Vagina (tissue), 2 donors: Measurements from ENCODE around the gene ANKRD2.

Experiments used
- POLR2A ChIP-seq, 2 donors: fragments of 450-650 bp; IDR thresholded peaks; one replicate each; pipeline ENCODE4 v1.6.1; 2017; ENCODE audit warnings: antibody characterized with exemption in 2 of 2, mild to moderate bottlenecking in 2 of 2, moderate library complexity in 2 of 2
- TF ChIP-seq, protein P1 (sequence below), 3 experiments: fragments of 450-650 bp in 2 of 3; fragments of 200-600 bp in 1 of 3; sonication (generic) in 1 of 3; IDR thresholded peaks; one replicate each; pipeline ENCODE4 v1.5.1; 2017 to 2019; ENCODE audit warnings: antibody characterized with exemption in 3 of 3, mild to moderate bottlenecking in 2 of 3, moderate library complexity in 2 of 3

DNA sequence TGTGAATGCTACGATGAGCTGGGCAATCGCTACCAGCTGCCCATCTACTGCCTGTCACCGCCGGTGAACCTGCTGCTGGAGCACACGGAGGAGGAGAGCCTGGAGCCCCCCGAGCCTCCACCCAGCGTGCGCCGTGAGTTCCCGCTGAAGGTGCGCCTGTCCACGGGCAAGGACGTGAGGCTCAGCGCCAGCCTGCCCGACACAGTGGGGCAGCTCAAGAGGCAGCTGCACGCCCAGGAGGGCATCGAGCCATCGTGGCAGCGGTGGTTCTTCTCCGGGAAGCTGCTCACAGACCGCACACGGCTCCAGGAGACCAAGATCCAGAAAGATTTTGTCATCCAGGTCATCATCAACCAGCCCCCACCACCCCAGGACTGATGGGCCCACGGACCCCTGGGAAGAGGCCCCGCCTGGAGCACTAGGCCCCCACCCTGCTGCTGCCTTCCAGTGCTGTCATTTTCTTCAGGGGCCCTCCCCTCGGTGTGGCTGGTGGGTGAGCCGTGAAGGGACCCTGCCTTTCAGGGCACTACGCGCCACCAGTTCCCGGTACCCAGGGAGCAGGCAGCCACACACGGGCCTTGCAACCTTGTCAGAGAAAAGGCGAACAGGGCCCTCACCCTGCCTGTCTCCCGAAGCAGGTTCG, 2.3 kb upstream of the ANKRD2 start:
- TF ChIP-seq, protein P1, sequence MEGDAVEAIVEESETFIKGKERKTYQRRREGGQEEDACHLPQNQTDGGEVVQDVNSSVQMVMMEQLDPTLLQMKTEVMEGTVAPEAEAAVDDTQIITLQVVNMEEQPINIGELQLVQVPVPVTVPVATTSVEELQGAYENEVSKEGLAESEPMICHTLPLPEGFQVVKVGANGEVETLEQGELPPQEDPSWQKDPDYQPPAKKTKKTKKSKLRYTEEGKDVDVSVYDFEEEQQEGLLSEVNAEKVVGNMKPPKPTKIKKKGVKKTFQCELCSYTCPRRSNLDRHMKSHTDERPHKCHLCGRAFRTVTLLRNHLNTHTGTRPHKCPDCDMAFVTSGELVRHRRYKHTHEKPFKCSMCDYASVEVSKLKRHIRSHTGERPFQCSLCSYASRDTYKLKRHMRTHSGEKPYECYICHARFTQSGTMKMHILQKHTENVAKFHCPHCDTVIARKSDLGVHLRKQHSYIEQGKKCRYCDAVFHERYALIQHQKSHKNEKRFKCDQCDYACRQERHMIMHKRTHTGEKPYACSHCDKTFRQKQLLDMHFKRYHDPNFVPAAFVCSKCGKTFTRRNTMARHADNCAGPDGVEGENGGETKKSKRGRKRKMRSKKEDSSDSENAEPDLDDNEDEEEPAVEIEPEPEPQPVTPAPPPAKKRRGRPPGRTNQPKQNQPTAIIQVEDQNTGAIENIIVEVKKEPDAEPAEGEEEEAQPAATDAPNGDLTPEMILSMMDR (IDR thresholded peaks at IDR 0.05) = no peak
- TF ChIP-seq POLR2A (IDR thresholded peaks at IDR 0.05) = no peak
